ENCODE data around the gene NFATC3. TPM values are rescaled to one million over a fixed set of nuclear protein-coding genes. Genes with fewer than 3 reads are reported as not detected.
A peak's percentile ranks its signal among the peaks of the same experiment; 100 is the strongest.

NFATC3 gene
- total RNA-seq, 2 experiments from 2014 or later, result 166 to 169 TPM

DNA sequence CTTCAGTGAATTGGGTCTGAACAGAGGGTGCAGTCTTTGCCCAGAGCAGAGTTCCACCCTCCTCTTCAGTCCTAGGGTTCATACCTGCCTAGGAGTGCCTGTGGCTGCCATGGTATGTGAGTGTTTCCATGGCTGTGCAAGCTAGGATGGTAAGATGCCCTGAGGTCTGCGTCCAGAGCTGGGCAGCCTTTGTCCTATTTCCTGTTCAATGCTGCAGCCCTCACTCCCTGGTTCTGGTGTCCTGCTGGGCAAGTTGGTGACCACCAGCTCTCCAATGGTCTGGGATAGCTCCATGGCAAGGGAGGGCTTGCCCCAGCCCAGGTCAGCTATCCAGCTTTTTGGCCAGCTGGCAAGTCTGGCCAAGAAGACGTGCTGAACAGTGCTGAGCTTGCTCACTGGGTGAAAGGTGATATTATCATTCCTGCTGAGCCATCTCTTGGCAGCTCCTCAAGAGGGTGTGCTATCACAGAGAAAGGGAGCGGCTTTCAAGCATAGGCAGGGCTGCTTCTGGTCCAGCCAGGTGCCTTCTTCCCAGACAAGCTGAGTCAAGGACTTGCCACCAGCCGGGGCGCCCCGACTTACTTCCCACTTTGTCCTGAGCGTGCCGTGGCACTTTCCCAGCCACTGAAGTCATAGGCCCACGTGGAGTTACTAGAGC is 13.0 kb upstream of the NFATC3 start:
- Mint-ChIP-seq H3K27ac (no peak overlapping the region), H3K9me3 (ENCODE audit: insufficient read depth) (no peaks in the 10 kb centered on the region), H3K4me1 (ENCODE audit: low read depth) (peaks cover 87% of the 10 kb centered on the region), H3K4me3 (no peak overlapping the region), H3K27me3 (ENCODE audit: low read depth) (no peaks in the 10 kb centered on the region), H3K36me3 (ENCODE audit: low read depth) (peaks cover 71% of the 10 kb centered on the region)
- DNase-seq (no peak), ATAC-seq (no peak)
- ChIA-PET POLR2A (interaction anchor here (2.5 to 4.7 kb wide), 2 partner anchors 10 to 13 kb away, joined by 6 to 71 read pairs; partner anchors contain the start of gene NFATC3), CTCF (interaction anchor here (1.3 to 11.1 kb wide), 5 partner anchors 8 to 155 kb away, joined by 4 to 142 read pairs (median 20); partner anchors contain the start of gene NFATC3)

DNA sequence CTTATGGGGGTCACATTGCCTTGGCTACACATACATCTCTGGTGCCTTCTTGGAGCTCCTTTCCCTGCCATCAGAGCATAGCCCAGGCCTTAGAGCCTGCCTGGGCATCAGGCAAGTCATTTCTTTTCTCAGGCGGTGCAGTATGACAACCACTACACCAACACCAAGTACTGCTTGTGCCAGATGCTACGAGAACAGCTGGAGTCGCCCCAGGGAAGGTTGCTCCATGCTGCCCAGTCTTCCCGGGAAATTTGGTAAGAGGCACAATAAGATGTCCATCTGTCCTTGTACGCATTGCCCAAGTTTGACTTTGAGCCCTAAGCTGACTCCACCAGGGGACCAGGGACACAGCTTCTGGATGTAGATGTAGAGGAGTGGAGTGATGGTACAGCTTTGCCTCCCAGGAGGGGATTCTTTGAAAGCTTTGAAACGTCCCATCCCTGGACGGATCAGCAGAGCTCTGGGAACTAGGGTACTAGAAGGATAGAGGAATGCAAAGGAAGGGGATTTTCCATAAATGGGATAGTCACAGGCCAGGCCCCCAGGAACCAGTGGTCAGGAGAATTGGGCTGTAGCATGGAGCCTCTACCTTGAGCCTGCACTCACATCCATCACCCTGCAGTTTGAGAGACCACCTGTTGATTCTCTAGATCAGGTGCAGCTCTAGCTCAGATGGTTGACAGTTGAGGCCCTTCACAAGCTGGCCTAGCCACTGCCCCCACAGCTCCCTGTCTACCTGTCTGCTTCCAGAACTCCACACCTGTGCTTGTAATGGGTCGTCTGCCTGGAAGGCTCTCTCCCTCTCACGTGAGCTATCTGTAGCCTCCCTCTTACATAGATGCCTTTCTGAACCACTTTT is 11.0 kb upstream of the NFATC3 start:
- H3K27ac Mint-ChIP-seq, result peak overlapping the region; percentile 89
- DNase-seq (no peak), ATAC-seq (peak; percentile 3)
- H3K9me3 Mint-ChIP-seq (ENCODE audit: insufficient read depth), result no peaks in the 10 kb centered on the region
- POLR2A ChIA-PET, result interaction anchor here (0.8 to 3.6 kb wide), 7 partner anchors 10 to 137 kb away, joined by 3 to 76 read pairs (median 4); partner anchors contain the start of genes NFATC3 and PSMB10
- peak overlapping the region; percentile 57 for H3K4me3 Mint-ChIP-seq
- H3K36me3 Mint-ChIP-seq (ENCODE audit: low read depth), result peaks cover 76% of the 10 kb centered on the region
- CTCF ChIA-PET, result interaction anchor here (0.7 to 11.1 kb wide), 9 partner anchors 10 to 913 kb away, joined by 3 to 142 read pairs (median 5); partner anchors contain the start of gene NFATC3
- peaks cover 89% of the 10 kb centered on the region for H3K4me1 Mint-ChIP-seq (ENCODE audit: low read depth)
- no peaks in the 10 kb centered on the region for H3K27me3 Mint-ChIP-seq (ENCODE audit: low read depth)

DNA sequence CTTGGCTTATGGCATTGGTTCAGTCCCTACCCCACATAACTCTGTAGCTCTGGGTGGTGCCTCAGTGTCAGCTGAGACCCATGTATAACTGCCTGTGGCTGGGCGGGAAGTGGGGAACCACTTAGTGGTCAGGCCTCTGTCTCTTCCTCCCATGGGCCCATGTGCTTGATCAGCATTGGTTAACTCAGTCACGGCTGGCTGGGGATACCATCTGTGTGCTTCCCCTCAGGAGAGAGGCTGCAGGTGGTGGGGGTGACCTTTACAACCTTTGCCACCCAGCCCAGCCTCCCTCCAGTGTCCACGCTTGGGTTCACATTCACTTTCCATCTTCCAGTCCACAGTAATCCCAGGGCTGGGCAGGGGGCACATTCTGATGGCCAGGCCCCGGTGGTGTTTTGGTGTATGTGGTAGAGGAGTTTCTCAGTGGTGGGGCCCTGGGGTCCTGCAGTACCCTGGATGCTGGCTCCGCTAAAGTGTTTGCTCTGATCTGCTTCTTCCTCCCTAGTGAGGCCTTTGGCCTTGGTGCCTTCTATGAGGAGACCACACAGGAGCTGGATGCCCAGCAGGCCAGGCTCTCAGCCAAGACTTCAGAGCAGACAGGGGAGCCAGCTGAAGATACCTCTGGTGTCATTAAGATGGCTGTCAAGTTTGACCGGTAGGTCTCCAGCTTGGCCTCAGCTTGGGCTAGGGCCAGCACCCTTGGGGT is 10.2 kb upstream of the NFATC3 start:
- DNase-seq (peak; percentile 95), ATAC-seq (peak; percentile 81)
- CTCF ChIA-PET, result interaction anchor here (1.2 to 11.1 kb wide), 6 partner anchors 11 to 191 kb away, joined by 3 to 142 read pairs (median 9); partner anchors contain the start of gene NFATC3
- Mint-ChIP-seq H3K27me3 (ENCODE audit: low read depth) (no peaks in the 10 kb centered on the region), H3K36me3 (ENCODE audit: low read depth) (peaks cover 78% of the 10 kb centered on the region), H3K9me3 (ENCODE audit: insufficient read depth) (no peaks in the 10 kb centered on the region), H3K4me3 (peak overlapping the region; percentile 57), H3K4me1 (ENCODE audit: low read depth) (peaks cover 89% of the 10 kb centered on the region), H3K27ac (peak overlapping the region; percentile 89)
- POLR2A ChIA-PET, result interaction anchor here (0.7 to 3.6 kb wide), 7 partner anchors 9 to 138 kb away, joined by 3 to 76 read pairs (median 4); partner anchors contain the start of genes NFATC3 and PSMB10

DNA sequence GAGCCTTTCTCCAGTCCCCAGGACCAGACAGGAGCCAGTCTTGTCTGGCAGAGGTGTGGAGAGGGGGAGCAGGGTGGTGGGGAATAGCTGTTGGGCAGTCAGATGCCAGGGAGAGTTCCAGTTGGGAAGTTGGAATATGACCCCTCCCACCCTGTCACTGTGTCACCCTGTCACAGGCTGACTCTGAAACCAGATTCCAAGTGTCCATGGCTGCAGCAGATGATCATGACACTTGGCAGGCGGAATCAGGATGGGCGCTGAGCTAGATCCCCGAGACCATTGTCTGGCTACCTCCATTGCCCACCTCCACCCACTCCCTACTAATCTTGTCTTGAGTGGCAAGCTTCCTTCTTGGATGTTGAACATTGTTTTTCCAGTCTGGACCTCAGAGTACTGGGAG is 9.2 kb upstream of the NFATC3 start:
- Mint-ChIP-seq H3K9me3 (ENCODE audit: insufficient read depth) (no peaks in the 10 kb centered on the region), H3K27me3 (ENCODE audit: low read depth) (no peaks in the 10 kb centered on the region), H3K27ac (peak overlapping the region; percentile 89), H3K36me3 (ENCODE audit: low read depth) (peaks cover 72% of the 10 kb centered on the region), H3K4me1 (ENCODE audit: low read depth) (peaks cover 89% of the 10 kb centered on the region), H3K4me3 (no peak overlapping the region)
- ChIA-PET CTCF (interaction anchor here (4.5 to 11.1 kb wide), 2 partner anchors 10 to 12 kb away, joined by 68 to 142 read pairs; partner anchors contain the start of gene NFATC3), POLR2A (interaction anchor here (1.1 to 3.6 kb wide), 2 partner anchors 8 to 35 kb away, joined by 4 to 76 read pairs; partner anchors contain the start of gene NFATC3)
- ATAC-seq (no peak), DNase-seq (no peak)

- CTCF ChIA-PET, result interaction anchor here (4.5 to 11.1 kb wide), 2 partner anchors 9 to 13 kb away, joined by 68 to 142 read pairs; partner anchors contain the start of gene NFATC3
- Mint-ChIP-seq H3K4me1 (ENCODE audit: low read depth) (peaks cover 89% of the 10 kb centered on the region), H3K27ac (peak overlapping the region; percentile 89), H3K36me3 (ENCODE audit: low read depth) (peaks cover 72% of the 10 kb centered on the region), H3K27me3 (ENCODE audit: low read depth) (no peaks in the 10 kb centered on the region), H3K9me3 (ENCODE audit: insufficient read depth) (no peaks in the 10 kb centered on the region), H3K4me3 (no peak overlapping the region)
- DNase-seq (no peak), ATAC-seq (no peak)
- POLR2A ChIA-PET, result interaction anchor here (3.6 kb wide), 1 partner anchor 7 kb away, joined by 76 read pairs; the partner anchor contains the start of gene NFATC3
These were observed 8.6 kb upstream of the NFATC3 start for GRCh38 chr16:68076560-68076959.

DNA sequence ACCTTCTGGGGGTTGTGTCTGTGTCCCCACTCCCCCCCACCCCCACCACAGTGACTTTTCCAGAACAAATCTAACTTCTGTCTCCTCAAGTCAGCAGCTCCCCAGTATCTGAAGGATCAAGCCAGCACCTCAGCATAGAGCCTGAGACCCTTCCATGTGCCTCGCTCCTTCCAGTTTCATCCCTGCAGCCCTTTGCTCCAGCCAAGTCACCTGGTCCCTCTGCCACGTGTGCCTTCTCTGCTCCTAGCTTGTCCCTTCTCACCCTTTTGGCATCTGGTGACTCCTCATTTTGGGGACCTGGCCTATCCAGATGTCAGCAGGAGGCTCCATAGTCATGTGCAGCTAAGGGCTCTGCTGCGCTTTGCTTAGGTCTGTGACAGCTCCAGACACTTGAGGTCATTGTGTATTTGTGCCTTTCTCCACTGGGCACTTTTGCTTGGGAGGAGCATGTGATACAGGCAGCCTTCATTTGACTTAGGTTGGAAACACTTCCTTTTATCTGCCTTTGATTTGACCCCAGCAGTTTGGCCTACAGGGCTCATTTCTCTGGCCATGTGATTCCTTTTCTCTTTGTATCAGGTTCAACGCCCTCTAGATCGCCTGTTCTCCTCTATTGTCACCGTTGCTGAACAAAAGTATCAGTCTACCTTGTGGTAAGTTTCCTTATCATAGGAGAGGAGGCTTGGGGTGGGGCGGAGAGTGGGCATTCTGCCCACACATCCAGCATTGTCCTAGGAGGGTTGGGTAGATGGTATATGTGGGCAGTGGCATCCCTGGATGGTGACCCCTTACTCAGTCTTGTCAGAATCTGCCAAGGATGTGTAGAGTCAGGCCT is 7.1 kb upstream of the NFATC3 start:
- H3K4me3 Mint-ChIP-seq, result no peak overlapping the region
- H3K9me3 Mint-ChIP-seq (ENCODE audit: insufficient read depth), result no peaks in the 10 kb centered on the region
- H3K27me3 Mint-ChIP-seq (ENCODE audit: low read depth), result no peaks in the 10 kb centered on the region
- H3K36me3 Mint-ChIP-seq (ENCODE audit: low read depth), result peaks cover 69% of the 10 kb centered on the region
- CTCF ChIA-PET, result interaction anchor here (1.2 to 11.1 kb wide), 2 partner anchors 8 to 262 kb away, joined by 3 to 142 read pairs; partner anchors contain the start of gene NFATC3
- H3K4me1 Mint-ChIP-seq (ENCODE audit: low read depth), result peaks cover 89% of the 10 kb centered on the region
- H3K27ac Mint-ChIP-seq, result peak overlapping the region; percentile 92
- no peak for ATAC-seq
- no peak for DNase-seq
- POLR2A ChIA-PET, result no interaction called here

DNA sequence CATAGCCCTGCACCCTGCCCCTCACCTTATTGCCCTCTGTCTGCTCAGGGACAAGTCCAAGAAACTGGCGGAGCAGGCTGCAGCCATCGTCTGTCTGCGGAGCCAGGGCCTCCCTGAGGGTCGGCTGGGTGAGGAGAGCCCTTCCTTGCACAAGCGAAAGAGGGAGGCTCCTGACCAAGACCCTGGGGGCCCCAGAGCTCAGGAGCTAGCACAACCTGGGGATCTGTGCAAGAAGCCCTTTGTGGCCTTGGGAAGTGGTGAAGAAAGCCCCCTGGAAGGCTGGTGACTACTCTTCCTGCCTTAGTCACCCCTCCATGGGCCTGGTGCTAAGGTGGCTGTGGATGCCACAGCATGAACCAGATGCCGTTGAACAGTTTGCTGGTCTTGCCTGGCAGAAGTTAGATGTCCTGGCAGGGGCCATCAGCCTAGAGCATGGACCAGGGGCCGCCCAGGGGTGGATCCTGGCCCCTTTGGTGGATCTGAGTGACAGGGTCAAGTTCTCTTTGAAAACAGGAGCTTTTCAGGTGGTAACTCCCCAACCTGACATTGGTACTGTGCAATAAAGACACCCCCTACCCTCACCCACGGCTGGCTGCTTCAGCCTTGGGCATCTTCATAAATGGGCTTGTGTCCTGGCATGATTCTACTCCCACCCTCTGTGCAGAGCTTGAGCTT is 6.3 kb upstream of the NFATC3 start:
- peaks cover 93% of the 10 kb centered on the region for H3K4me1 Mint-ChIP-seq (ENCODE audit: low read depth)
- ATAC-seq (no peak), DNase-seq (no peak)
- ChIA-PET CTCF (interaction anchor here (2.7 to 3.0 kb wide), 2 partner anchors 8 to 14 kb away, joined by 19 to 20 read pairs; no protein-coding TSS in a partner anchor), POLR2A (interaction anchor here (2.8 kb wide), 1 partner anchor 9 kb away, joined by 29 read pairs; no protein-coding TSS in a partner anchor)
- H3K27me3 Mint-ChIP-seq (ENCODE audit: low read depth), result no peaks in the 10 kb centered on the region
- peak overlapping the region; percentile 66 for H3K4me3 Mint-ChIP-seq
- H3K9me3 Mint-ChIP-seq (ENCODE audit: insufficient read depth), result no peaks in the 10 kb centered on the region
- H3K27ac Mint-ChIP-seq, result peak overlapping the region; percentile 92
- H3K36me3 Mint-ChIP-seq (ENCODE audit: low read depth), result peaks cover 73% of the 10 kb centered on the region

- H3K4me1 Mint-ChIP-seq (ENCODE audit: low read depth), result peaks cover 93% of the 10 kb centered on the region
- H3K36me3 Mint-ChIP-seq (ENCODE audit: low read depth), result peaks cover 69% of the 10 kb centered on the region
- H3K9me3 Mint-ChIP-seq (ENCODE audit: insufficient read depth), result no peaks in the 10 kb centered on the region
- no peak for DNase-seq
- POLR2A ChIA-PET, result interaction anchor here (0.9 to 2.8 kb wide), 2 partner anchors 10 to 80 kb away, joined by 4 to 29 read pairs; partner anchors contain the start of gene DPEP2
- H3K4me3 Mint-ChIP-seq, result peak overlapping the region; percentile 66
- H3K27me3 Mint-ChIP-seq (ENCODE audit: low read depth), result no peaks in the 10 kb centered on the region
- CTCF ChIA-PET, result interaction anchor here (1.2 to 3.0 kb wide), 3 partner anchors 9 to 38 kb away, joined by 4 to 20 read pairs (median 19); no protein-coding TSS in a partner anchor
- H3K27ac Mint-ChIP-seq, result peak overlapping the region; percentile 92
- no peak for ATAC-seq
These were observed 5.9 kb upstream of the NFATC3 start for GRCh38 chr16:68079376-68079625.

DNA sequence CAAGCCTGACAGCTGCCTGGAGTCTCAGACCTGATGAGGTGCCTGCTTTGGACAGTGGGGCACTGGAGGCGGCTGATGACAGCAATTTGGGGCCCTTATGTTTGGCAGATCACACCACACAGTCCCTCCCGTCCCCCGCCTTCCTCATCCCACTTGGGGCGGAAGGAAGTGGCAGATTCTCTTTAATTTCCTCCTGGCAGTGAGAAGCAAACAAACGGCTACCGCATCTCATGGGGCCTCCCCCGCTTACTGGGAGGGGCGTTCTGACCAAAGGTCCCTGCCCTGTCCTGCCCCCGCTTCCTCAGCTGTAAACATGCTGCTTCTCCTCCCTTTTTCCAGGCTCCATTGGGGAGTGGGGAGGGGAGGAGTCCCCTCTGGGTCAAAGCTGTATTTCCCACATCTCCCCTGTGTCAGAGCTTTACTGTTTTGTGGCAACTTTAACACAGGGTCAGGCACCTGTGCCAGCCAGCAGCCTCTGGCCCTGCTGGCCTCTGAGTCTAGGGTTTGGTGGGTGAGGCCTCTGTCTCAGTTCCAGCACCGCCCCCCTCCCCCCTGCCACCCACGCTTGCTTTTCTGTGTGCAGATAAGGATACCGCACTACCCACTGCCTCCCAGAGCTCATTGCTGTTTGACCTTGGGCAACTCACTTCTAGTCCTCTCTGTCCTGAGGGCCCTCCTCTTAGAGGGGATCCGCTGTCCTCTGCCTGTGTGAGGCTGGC is 5.4 kb upstream of the NFATC3 start:
- H3K4me3 Mint-ChIP-seq, result peak overlapping the region; percentile 66
- POLR2A ChIA-PET, result interaction anchor here (0.6 to 2.8 kb wide), 4 partner anchors 10 to 420 kb away, joined by 3 to 29 read pairs (median 4); partner anchors contain the start of genes ACD and DPEP2
- no peaks in the 10 kb centered on the region for H3K9me3 Mint-ChIP-seq (ENCODE audit: insufficient read depth)
- no peaks in the 10 kb centered on the region for H3K27me3 Mint-ChIP-seq (ENCODE audit: low read depth)
- ATAC-seq (peak; percentile 42), DNase-seq (peak; percentile 89)
- peak overlapping the region; percentile 92 for H3K27ac Mint-ChIP-seq
- peaks cover 65% of the 10 kb centered on the region for H3K36me3 Mint-ChIP-seq (ENCODE audit: low read depth)
- H3K4me1 Mint-ChIP-seq (ENCODE audit: low read depth), result peaks cover 91% of the 10 kb centered on the region
- CTCF ChIA-PET, result interaction anchor here (1.2 to 3.0 kb wide), 3 partner anchors 9 to 37 kb away, joined by 4 to 20 read pairs (median 19); no protein-coding TSS in a partner anchor

Data from activated CD8-positive, alpha-beta T cell treated with anti-CD3 and anti-CD28 coated beads, Interleukin-2, amount 10 ng/mL, durations not matched to agents 7 days and 5 days (primary cell).